K562 (cell line): ENCODE results near the gene RELL2. TPM values are rescaled to one million over a fixed set of nuclear protein-coding genes. Genes with fewer than 3 reads are reported as not detected.

Source experiments
- ARID1B ChIP-seq: fragments of 450-650 bp; IDR thresholded peaks from 2 replicates; pipeline ENCODE4 v1.6.1; 2016; ENCODE audit warnings: antibody characterized with exemption, mild to moderate bottlenecking, inconsistent platforms
- BRF2 ChIP-seq: IDR thresholded peaks from 3 replicates; pipeline ENCODE4 v1.6.1; 2011; ENCODE audit warnings: borderline replicate concordance, mild to moderate bottlenecking; ENCODE audit not compliant: insufficient read length, insufficient read depth
- CHD4 ChIP-seq: fragments of 200-600 bp; sonication (generic); IDR thresholded peaks from 3 replicates; pipeline ENCODE4 v1.6.1; 2012; ENCODE audit warnings: low read depth, mild to moderate bottlenecking, mixed read lengths, low read length, inconsistent platforms; ENCODE audit not compliant: insufficient read depth, insufficient replicate concordance, poor library complexity, severe bottlenecking
- ELK3 ChIP-seq: fragments of 450-650 bp; formaldehyde crosslinking; IDR thresholded peaks from 2 replicates; pipeline ENCODE4 v1.4.0; 2020; ENCODE audit warnings: mild to moderate bottlenecking
- ETS2 ChIP-seq: IDR thresholded peaks from 2 replicates; pipeline ENCODE4 v1.6.1; 2016; ENCODE audit warnings: borderline replicate concordance, missing genetic modification characterization, mild to moderate bottlenecking, moderate library complexity, missing compliant biosample characterization; ENCODE audit not compliant: poor library complexity, severe bottlenecking
- ETV5 ChIP-seq: sonication (generic); formaldehyde crosslinking; IDR thresholded peaks from 2 replicates; pipeline ENCODE4 v1.4.0; 2020; ENCODE audit warnings: low read depth, mild to moderate bottlenecking, missing genetic modification reagents
- FOXJ3 ChIP-seq: sonication (generic); formaldehyde crosslinking; IDR thresholded peaks from 2 replicates; pipeline ENCODE4 v1.4.0; 2020; ENCODE audit warnings: mild to moderate bottlenecking, missing genetic modification reagents
- HDAC6 ChIP-seq: IDR thresholded peaks from 2 replicates; pipeline ENCODE4 v1.6.1; 2012; ENCODE audit warnings: low read depth, mild to moderate bottlenecking, control low read depth, inconsistent platforms, low read length, moderate library complexity
- HSF4 ChIP-seq: fragments of 250-450 bp; sonication (Bioruptor Pico); IDR thresholded peaks from 2 replicates; pipeline ENCODE4 v2.1.2; 2022; ENCODE audit warnings: mild to moderate bottlenecking, moderate library complexity, borderline replicate concordance
- IFI16 ChIP-seq: fragments of 250-450 bp; sonication (Bioruptor Pico); IDR thresholded peaks from 2 replicates; pipeline ENCODE4 v2.1.2; 2022; ENCODE audit warnings: mild to moderate bottlenecking, inconsistent platforms
- KHSRP ChIP-seq: fragments of 450-650 bp; IDR thresholded peaks from 2 replicates; pipeline ENCODE4 v1.6.1; 2017
- KLF1 ChIP-seq: fragments of 450-650 bp; IDR thresholded peaks from 2 replicates; pipeline ENCODE4 v1.6.1; 2016; ENCODE audit warnings: missing genetic modification characterization, missing compliant biosample characterization
- MAFG ChIP-seq: fragments of 450-650 bp; conservative IDR thresholded peaks from 2 replicates; pipeline ENCODE4 v1.6.1; 2016; ENCODE audit warnings: missing genetic modification characterization, missing compliant biosample characterization
- MEIS2 ChIP-seq: fragments of 450-650 bp; IDR thresholded peaks from 2 replicates; pipeline ENCODE4 v1.6.1; 2014; ENCODE audit warnings: mild to moderate bottlenecking; ENCODE audit not compliant: partially characterized antibody
- RAD51 ChIP-seq: fragments of 450-650 bp; IDR thresholded peaks from 2 replicates; pipeline ENCODE4 v1.7.1; 2016; ENCODE audit warnings: low read depth, mild to moderate bottlenecking, borderline replicate concordance
- RBM39 ChIP-seq: fragments of 200-400 bp; formaldehyde crosslinking; optimal IDR thresholded peaks from 2 replicates; pipeline ENCODE3; 2018; ENCODE audit warnings: low read depth, low read length
- SAFB ChIP-seq: fragments of 200-400 bp; formaldehyde crosslinking; IDR thresholded peaks from 2 replicates; pipeline ENCODE4 v1.6.1; 2017; ENCODE audit warnings: low read depth, low read length, borderline replicate concordance
- SAFB2 ChIP-seq: fragments of 200-400 bp; formaldehyde crosslinking; IDR thresholded peaks from 2 replicates; pipeline ENCODE4 v1.6.1; 2018; ENCODE audit warnings: borderline replicate concordance, low read length, low read depth, moderate library complexity; ENCODE audit not compliant: severe bottlenecking
- SMAD2 ChIP-seq: fragments of 150-350 bp; IDR thresholded peaks from 2 replicates; pipeline ENCODE4 v1.6.1; 2014; ENCODE audit warnings: low read depth, mild to moderate bottlenecking, low read length
- SMARCC2 ChIP-seq: fragments of 450-650 bp; IDR thresholded peaks from 2 replicates; pipeline ENCODE4 v1.6.1; 2017; ENCODE audit warnings: antibody characterized with exemption, moderate library complexity, mild to moderate bottlenecking, low read depth
- TAF9B ChIP-seq: fragments of 450-650 bp; IDR thresholded peaks from 2 replicates; pipeline ENCODE4 v1.6.1; 2018; ENCODE audit warnings: mild to moderate bottlenecking; ENCODE audit not compliant: partially characterized antibody
- TSC22D4 ChIP-seq: fragments of 450-650 bp; IDR thresholded peaks from 2 replicates; pipeline ENCODE4 v1.6.1; 2016; ENCODE audit warnings: missing genetic modification characterization, missing biosample characterization, control low read depth
- ZBED1 ChIP-seq: IDR thresholded peaks from 2 replicates; pipeline ENCODE4 v1.6.1; 2014
- ZNF436 ChIP-seq: fragments of 250-450, 450-650 bp; sonication (Bioruptor Pico); formaldehyde crosslinking; IDR thresholded peaks from 2 replicates; pipeline ENCODE4 v1.7.0; 2020; ENCODE audit warnings: mild to moderate bottlenecking
- ZNF696 ChIP-seq: fragments of 250-450 bp; sonication (Bioruptor Pico); conservative IDR thresholded peaks from 2 replicates; pipeline ENCODE4 v1.4.0; 2020; ENCODE audit warnings: mild to moderate bottlenecking, moderate library complexity
- ZNF717 ChIP-seq: fragments of 250-450 bp; sonication (Bioruptor Pico); IDR thresholded peaks from 2 replicates; pipeline ENCODE4 v1.5.0; 2021
- polyA plus RNA-seq, 8 experiments: library from polyadenylated mRNA; depleted of rRNA in 4 of 8; stranded (reverse) in 5 of 8; unstranded in 3 of 8; fragments of >200 nt; fragmentation: Nextera tagmentation in 2 of 8; fragmentation: Illumina TruSeq in 1 of 8; extraction: Ambion mirVana in 2 of 8; extraction: Trizol in 1 of 8; gene quantifications; 2 replicates each; pipeline versions ENCODE4 v1.2.1 to v1.2.3, GENCODE V29; 2011 to 2014; ENCODE audit warnings: inconsistent platforms in 1 of 8, missing spikeins in 1 of 8
- total RNA-seq, 7 experiments: library from RNA; depleted of rRNA in 6 of 7; stranded (reverse); fragments of >200 nt in 6 of 7; fragmentation: Illumina TruSeq in 2 of 7; extraction: Trizol in 2 of 7; gene quantifications; 2 replicates each; pipeline versions ENCODE4 v1.2.1 to v1.2.3, GENCODE V29; 2011 to 2021; ENCODE audit warnings: low replicate concordance in 1 of 7

Gene RELL2
- total and polyA plus RNA-seq, 9 of the 15 experiments (the other 6 are each of a cell fraction or from before 2014, with no cell fraction given) = 0.06 to 36.0 (median 14.3) TPM

GRCh38 chr5:141681695-141682641 lies 45.2 kb downstream of the RELL2 start, which contains the start of gene ARAP3 (continued):
- TF ChIP-seq TAF9B = no peak
- no peak for TF ChIP-seq RAD51
- no peak for TF ChIP-seq TSC22D4 (tag)
- no peak for TF ChIP-seq CHD4
- TF ChIP-seq ELK3 (CRISPR knock-in tag) = no peak
- TF ChIP-seq HDAC6 = no peak
- no peak for TF ChIP-seq ETS2
- 0 out of 2 replicates have a peak, but pooled peaks have one; percentile 37 for TF ChIP-seq ZNF696 (CRISPR knock-in tag)
- no peak for TF ChIP-seq SMARCC2
- TF ChIP-seq MAFG (tag) = no peak
- no peak for TF ChIP-seq ZBED1
- no peak for TF ChIP-seq MEIS2
- TF ChIP-seq RBM39 = no peak
- TF ChIP-seq ZNF436 (CRISPR knock-in tag) = no peak
- TF ChIP-seq SAFB2 = no peak
- no peak for TF ChIP-seq SMAD2
- no peak; the same call in 1 of the 2 replicates for TF ChIP-seq ETV5 (CRISPR knock-in tag)
- no peak for TF ChIP-seq KHSRP
- TF ChIP-seq ARID1B = peak; percentile 44
- TF ChIP-seq HSF4 (CRISPR knock-in tag) = no peak
- no peak for TF ChIP-seq ZNF717 (CRISPR knock-in tag)
- no peak for TF ChIP-seq SAFB
- no peak for TF ChIP-seq KLF1 (tag)
- no peak for TF ChIP-seq BRF2
- TF ChIP-seq FOXJ3 = no peak
- no peak for TF ChIP-seq IFI16 (CRISPR knock-in tag)
